Neuronal stem cell (in vitro differentiated cells): ENCODE results near the gene NCOA3.

Source experiments
- DNase-seq: peaks from one replicate; pipeline ENCODE4 v3.0.0-alpha.2; 2013; ENCODE audit warnings: low spot score
- H2AFZ ChIP-seq: one replicate; pipeline ENCODE4 v1.6.1; 2013; ENCODE audit warnings: mild to moderate bottlenecking, low read length, inconsistent platforms
- H2AK5ac ChIP-seq: 2 replicates; pipeline ENCODE4 v1.6.1; 2013; ENCODE audit warnings: low read depth, mild to moderate bottlenecking, inconsistent platforms, low read length, moderate library complexity, mixed read lengths
- H2BK120ac ChIP-seq: 2 replicates; pipeline ENCODE4 v1.6.1; 2013; ENCODE audit warnings: low read depth, mild to moderate bottlenecking, inconsistent platforms, low read length, moderate library complexity, mixed read lengths
- H2BK12ac ChIP-seq: one replicate; pipeline ENCODE4 v1.6.1; 2013; ENCODE audit warnings: low read length, inconsistent platforms
- H2BK15ac ChIP-seq: 2 replicates; pipeline ENCODE4 v1.6.1; 2013; ENCODE audit warnings: mild to moderate bottlenecking, low read length, inconsistent platforms, mixed read lengths
- H2BK5ac ChIP-seq: one replicate; pipeline ENCODE4 v1.6.1; 2013; ENCODE audit warnings: inconsistent platforms, mild to moderate bottlenecking, low read length, moderate library complexity
- H3K14ac ChIP-seq: one replicate; pipeline ENCODE4 v1.6.1; 2013; ENCODE audit warnings: low read length, inconsistent platforms
- H3K18ac ChIP-seq: 2 replicates; pipeline ENCODE4 v1.6.1; 2013; ENCODE audit warnings: low read length, inconsistent platforms
- H3K23ac ChIP-seq: 2 replicates; pipeline ENCODE4 v1.6.1; 2013; ENCODE audit warnings: low read depth, mild to moderate bottlenecking, mixed read lengths, low read length, inconsistent platforms; ENCODE audit not compliant: poor library complexity
- H3K27ac ChIP-seq: replicated peaks from 3 replicates; pipeline ENCODE4 v1.5.1; 2013; ENCODE audit warnings: low read length, inconsistent platforms
- H3K27me3 ChIP-seq, 3 experiments: 2 replicates each; pipeline ENCODE4 v1.6.1; 2013; ENCODE audit warnings: low read length in 3 of 3, mild to moderate bottlenecking in 2 of 3, inconsistent platforms in 1 of 3, low read depth in 1 of 3, mixed read lengths in 1 of 3, moderate library complexity in 1 of 3; ENCODE audit not compliant: control insufficient read depth in 3 of 3, insufficient read depth in 3 of 3
- H3K36me3 ChIP-seq, 2 donors: replicated peaks in 1 of 2; 2 replicates each; pipeline ENCODE4 v1.6.1; 2013; ENCODE audit warnings: low read length in 2 of 2; ENCODE audit not compliant: control insufficient read depth in 2 of 2, insufficient read depth in 2 of 2
- H3K4ac ChIP-seq: 2 replicates; pipeline ENCODE4 v1.6.1; 2013; ENCODE audit warnings: inconsistent platforms, mild to moderate bottlenecking, low read length, moderate library complexity
- H3K4me1 ChIP-seq, 2 donors: 1 replicate in 1 of 2; 2 replicates in 1 of 2; pipeline ENCODE4 v1.6.1; 2013; ENCODE audit warnings: low read length in 2 of 2, low read depth in 1 of 2; ENCODE audit not compliant: control insufficient read depth in 2 of 2, insufficient read depth in 1 of 2
- H3K4me2 ChIP-seq: one replicate; pipeline ENCODE4 v1.6.1; 2013; ENCODE audit warnings: mild to moderate bottlenecking, low read length, inconsistent platforms; ENCODE audit not compliant: insufficient read depth, poor library complexity, severe bottlenecking
- H3K4me3 ChIP-seq, 2 donors: 2 replicates each; pipeline ENCODE4 v1.5.1; 2013; ENCODE audit warnings: low read length in 2 of 2, mild to moderate bottlenecking in 2 of 2, inconsistent platforms in 1 of 2, moderate library complexity in 1 of 2
- H3K79me1 ChIP-seq: one replicate; pipeline ENCODE4 v1.6.1; 2013; ENCODE audit warnings: low read depth, mild to moderate bottlenecking, inconsistent platforms, low read length, moderate library complexity
- H3K9ac ChIP-seq: one replicate; pipeline ENCODE4 v1.6.1; 2013; ENCODE audit warnings: mild to moderate bottlenecking, low read depth, low read length, inconsistent platforms; ENCODE audit not compliant: poor library complexity
- H3K9me3 ChIP-seq, 2 donors: replicated peaks in 1 of 2; 2 replicates each; pipeline versions ENCODE3 to v1.6.1; 2013; ENCODE audit warnings: low read length in 2 of 2, mild to moderate bottlenecking in 2 of 2, inconsistent platforms in 1 of 2, low read depth in 1 of 2, mixed read lengths in 1 of 2, moderate library complexity in 1 of 2; ENCODE audit not compliant: control insufficient read depth in 2 of 2, insufficient read depth in 1 of 2
- H4K8ac ChIP-seq: one replicate; pipeline ENCODE4 v1.6.1; 2013; ENCODE audit warnings: low read depth, mild to moderate bottlenecking, inconsistent platforms, low read length, moderate library complexity
- H4K91ac ChIP-seq: one replicate; pipeline ENCODE4 v1.6.1; 2013; ENCODE audit warnings: low read length, low read depth, mild to moderate bottlenecking, inconsistent platforms; ENCODE audit not compliant: poor library complexity
- WGBS, 2 donors: extraction: QIAGEN DNeasy Blood & Tissue Kit; methylation state at CpG; one replicate each; pipeline ENCODE4 v1.1.7; 2013; ENCODE audit warnings: missing lambda C conversion rate in 2 of 2, mixed read lengths in 1 of 2; ENCODE audit not compliant: insufficient read length in 2 of 2, insufficient replicate concordance in 1 of 2; ENCODE audit errors: extremely low coverage in 2 of 2; 5-methylcytosine and 5-hydroxymethylcytosine counted together

Gene NCOA3

DNA sequence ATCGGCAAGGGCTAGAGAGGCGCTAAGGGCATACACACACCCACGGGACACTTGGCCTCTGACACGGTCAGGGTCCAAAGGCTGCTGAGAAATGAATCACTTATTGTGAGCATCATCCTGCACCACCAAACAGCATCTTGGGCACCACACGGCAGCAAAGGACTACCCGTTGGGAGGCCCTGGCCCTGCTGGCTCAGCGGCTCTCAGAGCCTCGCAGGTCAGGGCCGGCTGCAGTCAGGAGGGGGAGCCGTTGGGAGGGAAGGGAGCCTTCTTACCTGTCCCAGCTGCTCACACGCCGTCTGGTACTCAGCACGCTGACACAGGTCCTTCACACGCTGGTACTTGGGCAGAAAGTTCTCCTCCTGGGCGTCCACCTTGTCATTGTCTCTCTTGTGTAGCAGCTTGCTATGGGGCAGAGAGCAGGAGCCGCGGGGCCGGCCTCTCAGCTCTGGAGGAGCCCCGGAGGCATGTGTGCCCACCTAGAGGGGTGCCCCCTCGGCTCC lies 174.6 kb downstream of the NCOA3 start:
- Histone ChIP-seq H3K14ac (no peak overlapping the region), H2AFZ (no peak overlapping the region), H3K9ac (no peak overlapping the region), H3K27ac (no peak overlapping the region), H3K23ac (no peak overlapping the region), H2BK5ac (no peak overlapping the region), H2BK12ac (no peak overlapping the region), H2AK5ac (no peak overlapping the region), H3K79me1 (no peaks in the 10 kb centered on the region), H2BK15ac (no peak overlapping the region), H3K18ac (no peak overlapping the region), H3K9me3 (no peaks in the 10 kb centered on the region), H3K4me2 (no peak overlapping the region), H3K4me1 (no peaks in the 10 kb centered on the region), H3K4ac (no peak overlapping the region), H3K27me3 (no peaks in the 10 kb centered on the region), H3K4me3 (no peak overlapping the region), H3K36me3 (peaks cover 2 to 27% of the 10 kb centered on the region in 2 donors), H2BK120ac (no peak overlapping the region), H4K91ac (no peak overlapping the region), H4K8ac (no peak overlapping the region)
- WGBS, 2 donors: no CpG with 5 or more reads among the region's 20 CpGs
- no peak for DNase-seq

DNA sequence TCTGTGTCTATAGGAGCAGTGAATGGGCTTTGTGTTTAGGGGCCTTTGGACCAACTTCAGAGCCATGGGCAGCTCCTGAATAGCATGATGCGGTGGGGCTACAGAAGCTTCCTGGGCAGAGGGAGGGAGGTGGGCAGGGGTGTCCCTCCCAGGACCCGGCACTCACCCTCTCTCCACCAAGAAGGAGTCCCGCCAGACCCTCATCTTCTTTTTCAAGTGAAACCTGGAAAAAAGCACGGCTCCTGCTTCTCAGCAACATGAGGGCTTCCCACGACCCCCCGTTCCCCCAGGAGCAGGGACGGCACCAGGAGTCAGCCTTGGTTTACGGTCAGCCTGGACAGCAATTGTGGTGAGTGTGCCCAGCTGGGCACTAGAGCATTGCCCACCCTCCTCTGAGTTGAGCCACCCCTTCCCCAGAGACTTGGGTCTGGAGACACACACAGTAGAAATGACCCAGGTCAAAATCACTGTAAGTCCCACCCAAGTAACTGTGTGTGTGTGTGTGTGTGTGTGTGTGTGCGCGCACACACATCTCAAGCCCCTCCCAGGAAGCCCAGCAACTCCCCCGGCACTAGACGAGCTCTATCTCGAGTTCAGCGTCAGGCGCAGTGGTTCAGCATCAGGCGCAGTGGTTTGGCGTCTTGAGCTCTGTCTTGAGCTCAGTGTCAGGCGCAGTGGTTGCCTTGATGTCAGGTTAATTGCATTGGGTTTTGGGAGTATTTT lies 175.4 kb downstream of the NCOA3 start:
- H4K91ac ChIP-seq: no peak overlapping the region
- no peaks in the 10 kb centered on the region for H3K27me3 ChIP-seq
- H2BK120ac ChIP-seq: no peak overlapping the region
- H3K14ac ChIP-seq: no peak overlapping the region
- H2AK5ac ChIP-seq: peak overlapping the region; percentile 73
- no CpG with 5 or more reads among the region's 18 CpGs for WGBS, 2 donors
- H2BK15ac ChIP-seq: peak overlapping the region; percentile 9
- H3K4me2 ChIP-seq: no peak overlapping the region
- H3K9me3 ChIP-seq: no peaks in the 10 kb centered on the region
- no peak overlapping the region for H2AFZ ChIP-seq
- no peak overlapping the region for H3K27ac ChIP-seq
- no peaks in the 10 kb centered on the region for H3K79me1 ChIP-seq
- H3K18ac ChIP-seq: no peak overlapping the region
- H3K4me3 ChIP-seq: no peak overlapping the region
- peaks cover 3 to 23% of the 10 kb centered on the region in 2 donors for H3K36me3 ChIP-seq
- H2BK5ac ChIP-seq: no peak overlapping the region
- no peaks in the 10 kb centered on the region for H3K4me1 ChIP-seq
- no peak overlapping the region for H2BK12ac ChIP-seq
- no peak overlapping the region for H4K8ac ChIP-seq
- no peak overlapping the region for H3K9ac ChIP-seq
- no peak for DNase-seq
- no peak overlapping the region for H3K23ac ChIP-seq
- no peak overlapping the region for H3K4ac ChIP-seq

DNA sequence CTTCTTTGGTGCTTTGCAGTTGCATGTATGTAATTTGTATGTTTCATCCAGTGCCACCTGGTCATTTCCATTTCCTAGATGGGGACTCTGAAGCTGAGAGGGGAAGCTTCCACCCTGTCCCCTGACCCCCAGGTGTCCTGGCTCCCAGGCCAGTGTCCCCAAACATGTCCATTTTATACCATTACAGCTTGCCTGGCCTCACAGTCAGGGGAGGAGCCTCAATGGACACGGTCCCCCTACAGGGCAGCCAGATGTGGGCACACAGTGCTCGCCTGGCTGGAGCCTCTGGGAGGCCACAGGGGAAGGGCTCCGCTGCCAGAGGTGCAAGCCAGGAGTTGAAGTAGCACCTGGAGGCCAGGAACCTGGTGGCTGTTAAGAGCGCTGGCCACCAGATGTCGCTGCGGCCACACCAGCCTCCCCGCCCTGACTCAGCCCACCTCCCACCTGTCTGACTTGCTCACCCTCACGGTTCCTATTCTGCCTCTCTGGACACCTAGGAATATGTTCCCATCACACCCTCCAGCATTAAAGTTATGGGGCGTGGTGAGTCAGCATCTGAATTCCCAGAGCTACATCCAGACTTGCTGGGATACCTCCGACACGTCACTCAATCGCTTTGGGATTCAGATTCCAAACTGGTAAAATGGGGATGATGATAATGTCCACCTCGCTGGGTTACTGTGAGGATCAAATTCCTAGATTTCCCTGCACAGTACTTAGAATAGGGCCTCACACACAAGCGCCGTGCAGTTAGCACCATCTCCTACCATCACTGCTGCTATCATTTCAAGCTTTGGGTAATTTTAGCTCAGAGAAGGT lies 176.2 kb downstream of the NCOA3 start:
- H2AFZ ChIP-seq: no peak overlapping the region
- H2BK120ac ChIP-seq: no peak overlapping the region
- H3K4me3 ChIP-seq: no peak overlapping the region
- H4K91ac ChIP-seq: no peak overlapping the region
- no peak overlapping the region for H4K8ac ChIP-seq
- no peaks in the 10 kb centered on the region for H3K79me1 ChIP-seq
- H3K4ac ChIP-seq: no peak overlapping the region
- no peak overlapping the region for H2BK12ac ChIP-seq
- no CpG with 5 or more reads among the region's 15 CpGs for WGBS, 2 donors
- H3K18ac ChIP-seq: no peak overlapping the region
- no peak overlapping the region for H3K27ac ChIP-seq
- no peaks in the 10 kb centered on the region for H3K9me3 ChIP-seq
- peak overlapping the region; percentile 19 for H2BK5ac ChIP-seq
- H3K36me3 ChIP-seq: peaks cover 3 to 16% of the 10 kb centered on the region in 2 donors
- no peak overlapping the region for H3K14ac ChIP-seq
- H3K9ac ChIP-seq: no peak overlapping the region
- H3K4me1 ChIP-seq: no peaks in the 10 kb centered on the region
- no peak overlapping the region for H3K23ac ChIP-seq
- no peak overlapping the region for H3K4me2 ChIP-seq
- DNase-seq: peak; percentile 47
- no peaks in the 10 kb centered on the region for H3K27me3 ChIP-seq
- no peak overlapping the region for H2AK5ac ChIP-seq
- H2BK15ac ChIP-seq: no peak overlapping the region

DNA sequence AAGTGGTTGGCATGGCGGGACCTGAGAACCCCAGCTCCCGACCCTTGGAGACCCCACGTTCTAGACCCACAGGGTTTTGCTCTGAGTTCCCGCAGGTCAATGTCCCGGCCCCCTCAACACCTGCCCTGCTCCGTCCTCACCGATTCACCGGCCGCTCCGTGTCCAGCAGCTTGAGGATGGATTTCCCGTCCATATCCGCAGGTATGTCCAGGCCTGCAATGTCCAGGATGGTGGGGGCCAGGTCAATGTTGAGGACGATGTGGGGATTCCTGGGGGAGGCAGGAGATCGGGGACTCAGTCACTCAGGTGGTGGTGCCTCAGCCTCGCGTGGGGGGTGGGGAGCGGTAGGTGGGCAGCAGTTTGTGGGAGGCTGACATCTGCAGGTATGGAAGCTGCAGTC lies 176.8 kb downstream of the NCOA3 start:
- WGBS, 2 donors: no CpG with 5 or more reads among the region's 17 CpGs
- Histone ChIP-seq H3K4me2 (no peak overlapping the region), H2BK120ac (no peak overlapping the region), H3K4me1 (no peaks in the 10 kb centered on the region), H3K79me1 (no peaks in the 10 kb centered on the region), H4K8ac (no peak overlapping the region), H3K27me3 (no peaks in the 10 kb centered on the region), H2AFZ (no peak overlapping the region), H2BK5ac (peak overlapping the region; percentile 19), H3K14ac (no peak overlapping the region), H3K4ac (no peak overlapping the region), H2AK5ac (peak overlapping the region; percentile 34), H3K27ac (no peak overlapping the region), H3K18ac (peak overlapping the region; percentile 15), H3K23ac (no peak overlapping the region), H2BK12ac (peak overlapping the region; percentile 33), H4K91ac (no peak overlapping the region), H3K9me3 (no peaks in the 10 kb centered on the region), H3K36me3 (peaks cover 5 to 21% of the 10 kb centered on the region in 2 donors), H3K4me3 (no peak overlapping the region), H3K9ac (peak overlapping the region; percentile 53), H2BK15ac (no peak overlapping the region)
- DNase-seq: no peak
